HepG2 (cell line): ENCODE data around the gene ASH1L. TPM values are rescaled to one million over a fixed set of nuclear protein-coding genes. Genes with fewer than 3 reads are reported as not detected.

Experiments used
- AHDC1 ChIP-seq: sonication (generic); formaldehyde crosslinking; IDR thresholded peaks from 2 replicates; pipeline ENCODE4 v1.5.1; 2020; ENCODE audit warnings: mild to moderate bottlenecking, missing genetic modification reagents, borderline replicate concordance
- CBX1 ChIP-seq: IDR thresholded peaks from one replicate; pipeline ENCODE4 v1.6.1; 2016; ENCODE audit warnings: antibody characterized with exemption, low read depth
- CSRNP2 ChIP-seq: sonication (generic); formaldehyde crosslinking; conservative IDR thresholded peaks from 2 replicates; pipeline ENCODE4 v1.8.0; 2022; ENCODE audit warnings: low read depth, missing genetic modification reagents
- FOXA1 ChIP-seq, 2 experiments: fragments of 450-650 bp in 1 of 2; sonication (generic) in 1 of 2; formaldehyde crosslinking in 1 of 2; IDR thresholded peaks; 2 replicates each; pipeline versions ENCODE4 v1.4.0 to v1.6.1; 2016 to 2020; ENCODE audit warnings: missing genetic modification reagents in 1 of 2
- GABPA ChIP-seq, 2 experiments: IDR thresholded peaks; 2 replicates each; pipeline ENCODE4 v1.6.1; 2011 to 2016; ENCODE audit warnings: low read depth in 2 of 2, low read length in 1 of 2, missing biosample characterization in 1 of 2, missing genetic modification characterization in 1 of 2
- HNRNPL ChIP-seq: fragments of 200-400 bp; formaldehyde crosslinking; IDR thresholded peaks from 2 replicates; pipeline ENCODE4 v1.6.1; 2017; ENCODE audit warnings: mild to moderate bottlenecking, low read depth, low read length
- HNRNPUL1 ChIP-seq: fragments of 200-400 bp; formaldehyde crosslinking; IDR thresholded peaks from 2 replicates; pipeline ENCODE4 v1.6.1; 2017; ENCODE audit warnings: low read depth, mild to moderate bottlenecking, low read length, moderate library complexity
- TEAD3 ChIP-seq: optimal IDR thresholded peaks from 2 replicates; pipeline ENCODE3; 2016; ENCODE audit warnings: borderline replicate concordance
- TFDP2 ChIP-seq: sonication (generic); formaldehyde crosslinking; IDR thresholded peaks from 2 replicates; pipeline ENCODE4 v1.4.0; 2020; ENCODE audit warnings: missing genetic modification reagents
- THAP8 ChIP-seq: sonication (generic); formaldehyde crosslinking; IDR thresholded peaks from 2 replicates; pipeline ENCODE4 v1.5.1; 2020; ENCODE audit warnings: missing genetic modification reagents, mild to moderate bottlenecking, borderline replicate concordance
- YY1 ChIP-seq: IDR thresholded peaks from 2 replicates; pipeline ENCODE4 v1.6.1; 2011; ENCODE audit warnings: low read length, low read depth, moderate library complexity, mild to moderate bottlenecking; ENCODE audit not compliant: insufficient read depth, insufficient replicate concordance
- ZNF17 ChIP-seq: sonication (generic); formaldehyde crosslinking; IDR thresholded peaks from 2 replicates; pipeline ENCODE4 v1.5.0; 2020; ENCODE audit warnings: mild to moderate bottlenecking, missing genetic modification reagents
- ZNF260 ChIP-seq: sonication (generic); formaldehyde crosslinking; IDR thresholded peaks from 2 replicates; pipeline ENCODE4 v1.4.0; 2020; ENCODE audit warnings: missing genetic modification reagents, low read depth, mild to moderate bottlenecking, borderline replicate concordance
- ZNF615 ChIP-seq: sonication (generic); formaldehyde crosslinking; IDR thresholded peaks from 2 replicates; pipeline ENCODE4 v1.5.0; 2020; ENCODE audit warnings: mild to moderate bottlenecking, missing genetic modification reagents, borderline replicate concordance
- ZNF75D ChIP-seq: sonication (generic); formaldehyde crosslinking; IDR thresholded peaks from 2 replicates; pipeline ENCODE4 v1.8.1; 2023; ENCODE audit warnings: missing genetic modification reagents, mild to moderate bottlenecking, borderline replicate concordance
- polyA plus RNA-seq, 8 experiments: library from polyadenylated mRNA; depleted of rRNA in 3 of 8; stranded (reverse) in 7 of 8; unstranded in 1 of 8; fragments of >200 nt; fragmentation: Illumina TruSeq in 4 of 8; extraction: Trizol in 4 of 8; gene quantifications; 2 replicates each; pipeline versions ENCODE4 v1.2.1 to v1.2.3, GENCODE V29; 2011 to 2016; ENCODE audit warnings: low read depth in 4 of 8, missing spikeins in 1 of 8, mixed read lengths in 1 of 8; ENCODE audit not compliant: insufficient read depth in 1 of 8
- total RNA-seq, 5 experiments: library from RNA; depleted of rRNA; stranded (reverse); fragments of >200 nt; fragmentation: Illumina TruSeq; extraction: Trizol; gene quantifications; 2 replicates each; pipeline ENCODE4 v1.2.3, GENCODE V29; 2016; ENCODE audit warnings: low read depth in 1 of 5
- TF ChIP-seq, protein P1 (sequence below): sonication (generic); formaldehyde crosslinking; IDR thresholded peaks from 2 replicates; pipeline ENCODE4 v1.4.0; 2020; ENCODE audit warnings: missing genetic modification reagents, borderline replicate concordance

Gene ASH1L
- total and polyA plus RNA-seq, 2 of the 13 experiments (the other 11 are each of a cell fraction or from before 2014, with no cell fraction given) = 10.2 to 15.3 TPM

GRCh38 chr1:155609515-155610256, 47.1 kb upstream of the ASH1L start, which contains the start of gene MSTO1 (continued):
- TF ChIP-seq TFDP2 (CRISPR knock-in tag) (peak; percentile 60; the same call in 1 of the 2 replicates), CBX1 (no peak), FOXA1 (IDR thresholded peaks at IDR 0.05) (no peak), FOXA1 (CRISPR knock-in tag; IDR thresholded peaks at IDR 0.05) (no peak), ZNF75D (CRISPR knock-in tag) (no peak), TEAD3 (CRISPR knock-in tag) (no peak), ZNF17 (CRISPR knock-in tag) (no peak), HNRNPL (no peak), HNRNPUL1 (no peak), AHDC1 (no peak), GABPA (IDR thresholded peaks at IDR 0.05; ENCODE audit: low read depth, low read length) (no peak), GABPA (CRISPR knock-in tag; IDR thresholded peaks at IDR 0.05; ENCODE audit: low read depth) (no peak), ZNF615 (CRISPR knock-in tag) (no peak), YY1 (no peak), THAP8 (CRISPR knock-in tag) (no peak), ZNF260 (no peak), CSRNP2 (CRISPR knock-in tag) (no peak)
- TF ChIP-seq, protein P1, sequence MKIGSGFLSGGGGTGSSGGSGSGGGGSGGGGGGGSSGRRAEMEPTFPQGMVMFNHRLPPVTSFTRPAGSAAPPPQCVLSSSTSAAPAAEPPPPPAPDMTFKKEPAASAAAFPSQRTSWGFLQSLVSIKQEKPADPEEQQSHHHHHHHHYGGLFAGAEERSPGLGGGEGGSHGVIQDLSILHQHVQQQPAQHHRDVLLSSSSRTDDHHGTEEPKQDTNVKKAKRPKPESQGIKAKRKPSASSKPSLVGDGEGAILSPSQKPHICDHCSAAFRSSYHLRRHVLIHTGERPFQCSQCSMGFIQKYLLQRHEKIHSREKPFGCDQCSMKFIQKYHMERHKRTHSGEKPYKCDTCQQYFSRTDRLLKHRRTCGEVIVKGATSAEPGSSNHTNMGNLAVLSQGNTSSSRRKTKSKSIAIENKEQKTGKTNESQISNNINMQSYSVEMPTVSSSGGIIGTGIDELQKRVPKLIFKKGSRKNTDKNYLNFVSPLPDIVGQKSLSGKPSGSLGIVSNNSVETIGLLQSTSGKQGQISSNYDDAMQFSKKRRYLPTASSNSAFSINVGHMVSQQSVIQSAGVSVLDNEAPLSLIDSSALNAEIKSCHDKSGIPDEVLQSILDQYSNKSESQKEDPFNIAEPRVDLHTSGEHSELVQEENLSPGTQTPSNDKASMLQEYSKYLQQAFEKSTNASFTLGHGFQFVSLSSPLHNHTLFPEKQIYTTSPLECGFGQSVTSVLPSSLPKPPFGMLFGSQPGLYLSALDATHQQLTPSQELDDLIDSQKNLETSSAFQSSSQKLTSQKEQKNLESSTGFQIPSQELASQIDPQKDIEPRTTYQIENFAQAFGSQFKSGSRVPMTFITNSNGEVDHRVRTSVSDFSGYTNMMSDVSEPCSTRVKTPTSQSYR (CRISPR knock-in tag) = no peak
